ENCODE data around the gene EDEM3. TPM values are rescaled to one million over a fixed set of nuclear protein-coding genes. Genes with fewer than 3 reads are reported as not detected.

The EDEM3 gene
- total and polyA plus RNA-seq, 2 of the 8 experiments (the other 6 are each of a cell fraction or from before 2014, with no cell fraction given), result 1.6 to 14.0 TPM

DNA sequence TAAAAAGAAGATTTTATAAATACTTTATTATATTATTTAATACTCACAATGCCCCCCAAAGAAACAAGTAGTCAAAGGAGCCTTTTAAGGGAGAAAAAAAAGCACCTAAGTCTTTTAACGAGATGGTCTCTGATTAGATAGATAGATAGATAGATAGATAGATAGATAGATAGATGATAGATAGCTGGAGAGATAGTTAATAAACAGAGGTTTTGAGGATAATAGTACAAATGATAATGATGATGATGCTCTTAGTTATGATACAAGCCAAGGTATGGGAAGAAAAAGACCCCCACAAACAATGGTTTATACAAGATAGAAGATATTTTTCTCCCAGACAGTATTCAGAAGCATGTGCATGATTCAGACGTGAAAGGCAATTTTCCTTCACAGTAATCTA, 14.6 kb upstream of the EDEM3 start (continued):
- no peak for TF ChIP-seq CHD7 (IDR thresholded peaks at IDR 0.05; ENCODE audit: insufficient replicate concordance, low read length)

All from H1 (cell line).